ENCODE measurements around the gene GRIN3B.
"Not testable (repeated sequence)": the region's sequence is repeated elsewhere in the genome, so short reads cannot be mapped to it uniquely, and the experiment has no call there.

Gene GRIN3B, protein sequence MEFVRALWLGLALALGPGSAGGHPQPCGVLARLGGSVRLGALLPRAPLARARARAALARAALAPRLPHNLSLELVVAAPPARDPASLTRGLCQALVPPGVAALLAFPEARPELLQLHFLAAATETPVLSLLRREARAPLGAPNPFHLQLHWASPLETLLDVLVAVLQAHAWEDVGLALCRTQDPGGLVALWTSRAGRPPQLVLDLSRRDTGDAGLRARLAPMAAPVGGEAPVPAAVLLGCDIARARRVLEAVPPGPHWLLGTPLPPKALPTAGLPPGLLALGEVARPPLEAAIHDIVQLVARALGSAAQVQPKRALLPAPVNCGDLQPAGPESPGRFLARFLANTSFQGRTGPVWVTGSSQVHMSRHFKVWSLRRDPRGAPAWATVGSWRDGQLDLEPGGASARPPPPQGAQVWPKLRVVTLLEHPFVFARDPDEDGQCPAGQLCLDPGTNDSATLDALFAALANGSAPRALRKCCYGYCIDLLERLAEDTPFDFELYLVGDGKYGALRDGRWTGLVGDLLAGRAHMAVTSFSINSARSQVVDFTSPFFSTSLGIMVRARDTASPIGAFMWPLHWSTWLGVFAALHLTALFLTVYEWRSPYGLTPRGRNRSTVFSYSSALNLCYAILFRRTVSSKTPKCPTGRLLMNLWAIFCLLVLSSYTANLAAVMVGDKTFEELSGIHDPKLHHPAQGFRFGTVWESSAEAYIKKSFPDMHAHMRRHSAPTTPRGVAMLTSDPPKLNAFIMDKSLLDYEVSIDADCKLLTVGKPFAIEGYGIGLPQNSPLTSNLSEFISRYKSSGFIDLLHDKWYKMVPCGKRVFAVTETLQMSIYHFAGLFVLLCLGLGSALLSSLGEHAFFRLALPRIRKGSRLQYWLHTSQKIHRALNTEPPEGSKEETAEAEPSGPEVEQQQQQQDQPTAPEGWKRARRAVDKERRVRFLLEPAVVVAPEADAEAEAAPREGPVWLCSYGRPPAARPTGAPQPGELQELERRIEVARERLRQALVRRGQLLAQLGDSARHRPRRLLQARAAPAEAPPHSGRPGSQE

DNA sequence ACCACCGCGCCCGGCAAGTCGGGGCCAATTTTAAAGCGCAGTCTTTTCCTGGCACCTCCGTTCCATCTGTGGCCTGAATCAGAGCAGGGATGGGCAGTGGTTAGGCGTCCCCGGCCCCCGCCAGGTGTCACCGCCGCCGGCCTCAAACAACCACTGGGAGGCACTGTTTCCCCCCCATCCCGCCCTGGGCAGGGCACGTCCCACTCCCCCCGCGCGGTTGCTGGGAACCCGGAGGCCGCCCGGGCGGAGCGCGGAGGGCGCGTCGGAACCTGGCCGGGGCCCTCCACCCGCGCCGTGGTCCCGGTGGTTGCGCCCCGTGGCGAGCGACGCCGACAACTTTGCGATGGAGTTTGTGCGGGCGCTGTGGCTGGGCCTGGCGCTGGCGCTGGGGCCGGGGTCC, at the start of gene GRIN3B:
Gene GRIN3B, plus strand, starts transcription at position 325 of the 400 bp plus-strand sequence. Its CDS starts 19 bp downstream, at position 344.
- peak; percentile 63 for DNase-seq

DNA sequence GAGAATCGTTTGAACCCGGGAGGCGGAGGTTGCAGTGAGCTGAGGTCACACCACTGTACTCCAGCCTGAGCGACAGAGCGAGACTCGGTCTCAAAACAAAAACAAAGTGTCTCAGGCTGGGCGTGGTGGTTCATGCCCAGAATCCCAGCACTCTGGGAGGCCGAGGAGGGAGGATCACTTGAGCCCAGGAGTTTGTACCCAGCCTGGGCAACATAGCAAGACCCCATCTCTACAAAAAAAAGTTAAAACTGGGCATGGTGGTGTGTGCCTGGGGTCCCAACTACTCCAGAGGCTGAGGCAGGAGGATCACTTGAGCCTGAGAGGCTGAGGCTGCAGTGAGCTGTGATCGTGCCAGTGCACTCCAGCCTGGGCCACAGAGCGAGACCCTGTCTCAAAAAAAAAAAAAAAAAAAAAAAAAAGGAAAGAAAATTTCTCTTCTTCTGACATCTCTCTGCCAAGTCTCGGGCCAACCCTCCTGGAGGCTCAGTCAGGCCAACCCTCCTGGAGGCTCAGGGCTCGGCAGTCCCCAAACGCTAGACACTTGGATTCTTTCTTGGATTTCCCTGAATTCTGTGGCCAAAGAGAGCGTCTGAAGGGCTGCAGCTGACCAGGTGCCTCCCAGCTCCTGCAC, 48.1 kb upstream of the GRIN3B start:
- DNase-seq = no peak

DNA sequence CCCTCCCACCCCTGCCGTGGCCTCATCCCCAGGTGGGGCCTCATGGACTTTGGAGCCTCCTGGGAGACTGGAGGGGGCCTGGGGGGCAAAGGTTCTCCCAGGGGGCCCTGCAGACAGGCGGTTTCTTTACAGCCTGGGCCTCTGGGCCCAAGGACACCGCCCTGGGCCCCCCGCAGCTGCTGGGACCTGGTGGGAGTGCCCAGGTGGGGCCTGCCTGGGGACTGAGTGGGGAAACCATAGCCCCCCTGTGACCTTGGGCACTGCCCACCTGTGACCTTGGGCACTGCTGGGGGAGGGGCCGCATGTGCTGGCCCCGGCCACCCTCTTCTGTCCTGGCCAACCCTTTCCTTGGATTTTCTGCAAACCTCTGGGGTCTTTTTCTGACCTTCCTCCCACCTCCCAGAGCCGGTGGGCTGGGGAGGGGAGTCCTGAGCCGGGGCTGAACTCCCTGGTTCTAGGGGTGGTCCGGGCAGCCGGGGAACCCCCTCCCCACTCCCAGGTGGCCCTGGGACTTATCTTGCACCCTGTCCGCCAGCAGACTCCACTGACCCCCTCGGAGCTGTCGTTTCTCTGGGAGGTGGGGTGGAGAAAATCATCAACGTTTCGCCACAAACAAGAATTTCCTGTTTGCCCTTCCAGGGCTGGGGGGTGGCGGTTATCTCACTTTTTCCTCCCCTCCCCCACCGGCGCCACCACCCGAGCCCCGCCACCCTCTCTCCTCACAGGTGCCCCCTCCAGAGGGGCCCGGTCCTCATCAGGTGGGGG, 47.4 kb upstream of the GRIN3B start:
- DNase-seq = no peak

DNA sequence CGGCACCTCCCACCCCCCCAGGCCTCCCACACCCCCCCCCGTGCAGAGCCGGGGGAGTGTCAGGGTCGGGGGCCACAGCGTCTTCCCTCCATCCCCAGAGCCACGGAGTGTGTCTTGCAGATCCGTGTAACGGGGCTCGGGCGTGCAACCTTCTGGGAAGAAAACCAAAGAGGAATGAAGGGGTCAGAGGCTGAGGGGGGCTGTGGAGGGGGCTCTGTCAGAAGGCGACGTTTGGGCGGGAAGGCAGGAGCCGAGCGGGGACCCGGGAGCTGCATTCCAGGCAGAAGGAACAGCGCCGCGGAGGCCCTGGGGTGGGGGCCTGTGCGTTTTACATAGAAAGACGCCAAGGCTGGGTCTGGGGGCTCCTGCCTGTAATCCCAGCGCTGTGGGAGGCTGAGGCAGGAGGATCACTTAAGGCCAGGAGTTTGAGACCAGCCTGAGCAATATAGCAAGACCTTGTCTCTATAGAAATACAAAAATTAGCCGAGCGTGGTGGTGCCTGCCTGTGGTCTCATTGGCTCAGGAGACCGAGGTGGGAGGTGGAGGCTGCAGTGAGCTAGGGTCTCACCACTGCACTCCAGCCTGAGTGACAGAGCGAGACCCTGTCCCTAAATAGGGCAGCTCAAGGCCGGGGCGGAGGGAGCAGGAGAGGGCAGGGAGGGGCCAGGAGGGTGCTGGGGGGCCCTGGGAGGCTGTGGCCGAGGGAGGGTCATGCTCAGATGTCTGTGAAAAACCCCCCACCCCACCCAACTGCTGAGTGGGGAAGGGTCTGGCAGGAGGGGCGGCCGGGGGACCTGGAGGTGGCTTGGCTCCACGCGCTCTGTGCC, 46.6 kb upstream of the GRIN3B start:
- DNase-seq = no peak

DNA sequence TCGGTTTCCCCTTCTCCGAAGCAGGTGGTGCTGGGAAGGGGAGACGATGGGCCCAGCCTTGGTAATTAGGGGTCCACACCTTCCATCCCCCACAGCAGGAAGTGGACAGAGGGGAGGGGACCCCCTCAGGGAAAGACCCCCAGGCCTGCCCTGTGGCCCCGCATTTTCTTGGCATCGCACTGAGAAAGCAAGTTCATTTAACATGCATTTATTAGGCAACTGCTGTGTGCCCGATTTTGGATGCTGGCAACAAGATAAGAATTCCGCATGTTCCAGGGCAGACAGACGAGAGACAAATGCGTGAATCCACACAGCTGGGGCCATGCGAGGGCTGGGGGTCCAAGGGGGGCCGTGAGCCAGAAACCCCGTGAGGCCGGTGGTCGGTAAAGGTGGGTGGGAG, 45.9 kb upstream of the GRIN3B start:
- no peak for DNase-seq

DNA sequence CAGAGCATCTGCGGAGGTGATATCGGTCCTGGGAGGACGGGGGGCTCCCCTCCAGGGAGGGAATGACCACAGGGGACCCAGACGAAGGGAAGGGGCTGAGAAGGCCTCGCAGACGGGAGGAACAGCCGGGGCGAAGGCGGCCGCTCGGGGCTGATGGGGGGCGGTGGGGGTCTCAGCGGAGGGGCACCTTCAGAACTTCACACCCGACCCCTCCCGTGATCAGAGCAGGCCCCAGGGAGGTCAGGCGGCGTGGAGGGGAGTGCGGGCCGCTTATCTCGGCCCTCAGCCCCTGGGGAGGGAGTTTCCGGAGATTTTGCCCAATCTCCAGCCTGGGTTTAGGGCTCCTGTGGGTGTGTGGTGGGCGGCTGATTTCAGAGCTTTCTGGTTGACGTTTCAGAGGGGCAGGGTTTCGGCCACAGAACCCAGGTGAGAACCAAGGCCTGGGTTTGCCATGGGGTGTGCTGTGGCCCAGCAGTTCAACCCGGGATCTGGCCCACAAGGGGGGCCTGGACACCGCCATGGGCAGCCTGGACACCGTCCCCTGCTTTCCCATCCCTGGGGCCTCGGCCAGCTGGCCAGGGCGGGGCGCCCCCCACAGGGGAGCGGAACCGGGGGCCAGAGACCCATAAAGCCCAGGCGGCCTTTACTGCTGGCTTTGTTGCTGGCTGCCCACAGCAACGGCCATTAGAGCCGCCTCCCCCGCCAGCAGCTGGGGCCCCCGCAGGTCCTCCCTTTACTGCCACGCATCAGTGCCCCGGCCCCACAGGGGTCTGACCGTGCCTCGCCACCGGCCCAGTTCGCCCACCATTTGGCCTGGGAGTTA, 45.3 kb upstream of the GRIN3B start:
- DNase-seq = no peak

DNA sequence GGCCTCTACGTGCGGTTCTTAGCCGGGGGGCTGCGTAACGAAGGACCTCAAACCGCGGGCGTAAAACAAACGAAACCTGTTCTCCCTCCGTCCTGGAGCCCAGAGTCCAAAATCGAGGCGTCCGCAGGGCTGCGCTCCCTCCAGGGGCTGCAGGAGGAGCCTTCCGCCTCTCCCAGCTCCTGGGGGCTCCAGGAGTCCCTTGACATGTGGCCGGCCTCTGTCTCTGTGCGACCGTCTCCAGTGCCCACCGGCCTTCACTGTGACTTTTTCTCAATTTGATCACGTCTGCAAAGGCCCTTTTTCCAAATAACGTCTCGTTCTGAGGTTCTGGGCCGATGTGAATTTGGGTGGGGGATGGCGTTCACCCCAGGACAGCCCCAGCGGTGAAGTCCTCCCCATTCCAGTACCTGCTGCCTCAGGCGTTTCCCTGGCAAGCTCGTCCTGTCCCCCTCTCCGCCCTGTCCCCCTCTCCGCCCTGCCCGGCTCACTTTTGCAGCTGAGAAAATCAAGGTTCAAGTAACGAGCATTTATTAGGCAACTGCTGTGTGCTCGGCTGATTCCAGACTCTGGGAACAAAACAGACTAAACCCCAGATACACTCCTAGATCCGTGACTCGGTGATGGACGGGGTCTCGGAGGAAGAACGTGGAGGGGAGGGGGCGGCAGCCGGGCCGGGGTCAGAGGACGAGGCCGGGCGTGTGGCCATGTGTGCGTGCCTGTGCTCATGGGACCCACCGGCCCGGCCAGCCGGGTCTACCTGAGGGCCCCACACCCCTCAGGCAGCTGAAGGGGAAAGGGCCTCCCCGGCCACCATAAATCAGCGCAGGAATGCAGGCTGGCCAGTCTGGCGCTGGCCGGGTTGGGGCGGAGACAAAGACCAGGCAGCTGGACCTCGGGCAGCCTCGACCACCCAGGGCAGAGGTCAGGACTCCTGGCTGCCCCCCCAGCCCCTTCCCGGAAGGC, 44.1 kb upstream of the GRIN3B start:
- no peak for DNase-seq

DNA sequence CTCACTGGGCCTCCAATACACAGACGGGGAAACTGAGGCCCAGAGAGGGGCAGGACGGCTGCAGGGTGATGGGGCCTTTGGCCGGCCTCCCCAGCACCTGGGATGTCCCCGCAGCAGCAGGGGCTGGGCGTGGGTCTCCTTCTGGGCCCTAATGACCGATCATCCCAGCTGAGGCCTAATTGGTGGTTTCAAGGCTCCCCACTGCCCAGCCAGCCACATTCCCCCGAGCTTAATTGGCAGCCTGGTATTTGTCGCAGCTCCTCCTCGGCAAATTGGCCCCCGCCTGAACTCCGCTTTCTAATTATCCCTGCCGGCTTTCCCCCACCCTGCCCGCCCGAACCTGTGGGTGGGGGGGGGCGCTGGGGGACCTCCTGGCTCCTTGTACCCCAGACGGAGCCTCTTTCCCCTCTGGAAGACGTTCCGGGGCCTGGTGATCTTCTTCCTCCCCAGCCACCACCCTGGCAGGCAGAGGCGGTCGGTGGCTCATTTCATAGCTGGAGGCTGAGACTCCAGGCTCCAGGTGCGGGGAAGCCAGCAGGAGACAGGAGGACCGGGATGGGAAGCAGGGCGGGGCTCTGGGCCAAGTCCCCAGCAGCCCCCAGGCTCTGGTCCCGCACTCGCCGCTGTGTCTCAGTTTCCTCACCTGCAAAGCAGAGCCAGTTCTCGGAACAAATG, 43.3 kb upstream of the GRIN3B start:
- no peak for DNase-seq

DNA sequence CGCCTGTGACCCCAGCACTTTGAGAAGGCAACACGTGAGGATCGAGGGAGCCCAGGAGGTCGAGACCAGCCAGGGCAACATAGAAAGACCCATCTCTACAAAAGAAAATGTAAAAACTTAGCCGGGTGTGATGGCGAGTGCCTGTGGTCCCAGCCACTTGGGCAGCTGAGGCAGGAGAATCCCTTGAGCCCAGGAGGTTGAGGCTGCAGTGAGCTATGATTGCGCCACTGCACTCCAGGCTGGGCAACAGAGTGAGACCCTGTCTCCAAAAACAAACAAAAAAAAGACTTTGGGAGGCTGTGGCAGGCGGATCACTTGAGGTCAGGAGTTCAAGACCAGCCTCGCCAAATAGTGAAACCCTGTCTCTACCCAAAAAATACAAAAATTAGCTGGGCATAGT, 42.6 kb upstream of the GRIN3B start:
- not testable (repeated sequence) for DNase-seq

DNA sequence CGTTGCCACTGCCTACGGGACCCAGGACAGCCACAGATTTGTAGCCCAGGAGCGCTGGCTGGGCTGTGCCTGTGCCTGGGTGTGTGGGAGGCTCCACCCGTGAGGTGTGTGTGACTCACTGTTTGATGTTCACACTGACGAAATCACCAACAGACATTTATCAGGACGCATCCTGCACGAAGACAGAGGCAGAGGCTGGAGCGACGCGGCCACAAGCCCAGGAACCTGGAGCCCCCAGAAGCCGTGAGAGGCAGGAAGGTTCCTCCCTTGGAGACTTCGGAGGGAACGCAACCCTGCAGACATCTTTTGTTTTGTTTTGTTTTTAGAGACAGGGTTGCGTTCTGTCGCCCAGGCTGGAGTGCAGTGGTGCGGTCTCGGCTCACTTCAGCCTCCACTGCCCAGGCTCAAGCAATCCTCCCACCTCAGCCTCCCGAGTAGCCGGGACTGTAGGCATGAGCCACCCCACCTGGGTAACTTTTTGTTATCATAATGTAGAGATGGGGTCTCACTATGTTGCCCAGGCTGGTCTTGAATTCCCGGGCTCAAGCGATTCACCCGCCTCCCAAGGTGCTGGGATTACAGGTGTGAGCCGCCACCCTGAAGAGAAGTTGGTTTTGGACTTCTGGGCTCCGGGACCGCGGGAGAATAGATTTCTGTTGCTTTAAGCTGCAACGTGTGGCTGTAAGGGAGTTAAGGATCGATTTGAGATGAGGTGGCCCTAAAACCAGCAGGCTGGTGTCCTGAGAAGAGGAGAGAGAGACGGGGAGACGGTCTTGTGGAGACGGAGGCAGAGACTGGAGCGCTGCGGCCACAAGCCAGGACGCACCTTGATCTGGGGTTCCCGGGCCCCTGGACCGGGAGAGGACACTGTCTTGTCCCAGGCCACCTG, 41.0 kb upstream of the GRIN3B start:
- peak; percentile 21 for DNase-seq

DNA sequence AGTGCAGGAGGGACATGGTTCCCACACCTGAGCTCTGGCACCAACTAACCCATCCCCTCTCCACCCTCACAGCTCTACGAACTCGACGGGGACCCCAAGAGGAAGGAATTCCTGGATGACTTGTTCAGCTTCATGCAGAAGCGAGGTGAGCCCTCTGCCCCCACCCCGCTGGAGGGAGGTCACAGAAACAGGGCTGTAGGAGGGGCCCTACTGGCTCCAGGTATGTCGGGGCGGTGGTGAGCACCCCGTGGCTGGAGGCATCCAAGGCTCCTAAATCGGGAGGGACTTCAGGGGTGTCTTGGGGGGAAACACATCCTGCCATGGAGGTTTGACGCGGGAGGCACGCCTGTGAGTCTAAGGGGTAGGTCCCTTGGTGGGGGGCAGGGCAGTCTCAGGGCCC, 40.2 kb upstream of the GRIN3B start:
- DNase-seq = no peak

DNA sequence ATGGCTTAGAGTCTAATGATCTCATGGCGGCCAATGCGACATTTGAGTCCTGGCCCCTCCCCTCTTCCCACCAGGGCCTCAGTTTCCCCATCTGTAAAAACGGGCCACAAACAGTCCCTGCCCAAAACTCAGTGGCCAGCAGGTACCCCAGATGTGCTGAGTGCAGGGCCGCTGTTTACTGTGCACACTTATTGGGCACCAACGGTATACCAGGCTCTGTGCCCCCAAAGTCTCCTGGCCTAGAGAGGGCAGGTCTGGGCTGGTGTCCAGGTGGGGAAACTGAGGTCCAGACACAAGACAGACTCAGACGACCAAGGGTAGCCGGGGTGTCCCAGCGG, 39.6 kb upstream of the GRIN3B start:
- DNase-seq = no peak

DNA sequence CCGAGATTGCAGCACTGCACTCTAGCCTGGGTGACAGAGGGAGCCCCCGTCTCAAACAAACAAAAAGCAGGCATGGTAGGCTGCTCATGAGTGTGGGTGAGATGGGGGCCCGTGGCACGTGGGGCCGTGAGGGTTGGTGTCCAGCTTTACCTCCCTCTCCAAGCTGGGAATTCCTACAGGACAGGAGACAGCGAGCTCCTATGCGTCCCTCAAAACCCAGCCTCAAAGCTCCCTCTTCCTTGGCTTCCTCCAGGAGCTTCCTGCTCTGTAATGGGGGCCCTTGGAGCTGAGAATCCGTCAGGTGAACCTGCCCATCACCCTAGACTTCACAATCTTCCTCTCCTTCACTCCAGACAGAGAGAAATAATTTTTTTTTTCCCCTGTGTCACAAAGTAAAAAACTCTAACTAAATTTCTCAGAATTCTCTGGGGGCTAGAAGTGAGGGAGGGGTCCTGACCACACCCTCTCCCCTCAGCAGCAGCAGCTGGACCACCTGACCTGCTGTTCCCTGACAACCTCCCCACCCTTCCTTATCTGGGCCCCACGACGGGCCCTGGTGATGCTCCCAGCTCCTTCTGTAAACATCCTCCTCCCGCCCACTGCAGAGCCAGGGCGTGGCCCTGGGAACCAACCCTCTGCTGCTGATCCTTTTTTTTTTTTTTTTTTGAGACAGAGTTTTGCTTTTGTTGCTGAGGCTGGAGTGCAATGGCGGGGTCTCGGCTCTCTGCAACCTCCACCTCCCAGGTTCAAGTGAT, 38.2 kb upstream of the GRIN3B start:
- DNase-seq = no peak

DNA sequence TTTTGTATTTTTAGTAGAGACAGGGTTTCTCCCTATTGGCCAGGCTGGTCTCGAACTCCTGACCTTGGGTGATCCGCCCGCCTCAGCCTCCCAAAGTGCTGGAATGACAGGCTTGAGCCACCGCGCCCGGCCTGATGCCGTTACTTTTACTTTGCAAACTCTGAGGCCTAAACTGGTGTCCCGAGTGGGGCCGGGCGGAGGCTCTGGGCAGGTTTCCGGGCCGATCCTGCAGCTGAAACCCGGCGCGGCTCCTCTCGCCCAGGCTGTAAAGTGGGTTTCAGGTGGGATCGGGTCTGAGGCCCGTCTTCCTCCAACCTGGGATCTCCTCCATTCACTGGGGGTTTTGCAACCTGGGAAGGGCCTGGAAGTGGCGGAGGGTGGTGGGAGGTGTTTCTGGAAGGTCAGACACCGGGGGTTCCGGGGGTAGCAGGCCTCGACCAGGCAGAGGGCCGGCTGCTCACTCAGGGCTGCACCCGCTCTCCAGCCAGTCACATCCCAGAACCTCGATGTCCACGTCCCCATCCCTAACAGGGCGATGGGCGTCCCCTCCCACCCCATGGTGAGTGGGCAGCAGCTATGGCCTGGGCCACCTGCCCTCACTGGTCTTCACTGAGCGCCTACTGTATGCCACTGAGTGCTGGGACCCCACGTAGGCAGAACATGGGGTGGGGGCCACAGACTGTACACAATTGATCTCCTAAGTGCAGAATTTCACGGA, 37.4 kb upstream of the GRIN3B start:
- DNase-seq = no peak

DNA sequence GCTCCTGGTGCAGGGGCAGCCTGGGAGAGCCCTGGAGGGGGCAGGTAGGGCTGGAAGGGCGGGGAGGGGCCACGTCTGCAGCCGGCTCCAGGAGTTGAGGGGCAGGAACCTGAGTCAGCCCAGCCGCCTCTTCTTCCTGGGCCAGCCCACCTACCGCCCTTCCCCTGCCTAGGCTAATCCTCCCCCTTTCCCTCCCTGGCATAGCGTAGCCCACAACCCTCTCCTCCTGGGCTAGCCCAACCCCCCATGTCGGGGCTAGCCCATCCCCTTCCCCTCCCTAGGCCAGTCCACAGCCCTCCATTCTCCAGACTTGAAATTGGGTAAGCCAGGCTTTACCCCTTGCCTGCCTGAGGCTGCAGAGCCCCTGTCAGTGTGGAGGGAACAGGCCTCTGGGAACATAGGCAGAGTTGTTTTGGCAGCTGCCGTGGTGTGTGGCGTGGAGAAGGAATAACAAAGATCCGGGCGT, 36.7 kb upstream of the GRIN3B start:
- DNase-seq = no peak

DNA sequence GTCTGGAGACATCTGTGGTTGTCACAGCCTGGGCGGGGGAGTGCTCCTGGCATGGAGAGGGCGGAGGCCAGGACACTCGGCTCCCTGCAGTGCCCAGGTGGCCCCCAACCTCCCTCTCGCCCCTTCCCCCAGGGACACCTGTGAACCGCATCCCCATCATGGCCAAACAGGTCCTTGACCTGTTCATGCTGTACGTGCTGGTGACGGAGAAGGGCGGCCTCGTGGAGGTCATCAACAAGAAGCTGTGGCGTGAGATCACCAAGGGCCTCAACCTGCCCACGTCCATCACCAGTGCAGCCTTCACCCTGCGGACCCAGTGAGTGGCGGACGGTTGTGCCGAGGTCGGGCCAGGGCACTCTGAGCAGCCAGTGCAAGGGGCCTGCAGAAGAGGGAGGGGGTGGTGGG, 36.1 kb upstream of the GRIN3B start:
- DNase-seq = no peak
